K562 (cell line): Measurements from ENCODE around the gene HMBS. TPM values are rescaled to one million over a fixed set of nuclear protein-coding genes. Genes with fewer than 3 reads are reported as not detected.
A peak's percentile ranks its signal among the peaks of the same experiment; 100 is the strongest.

Source experiments
- ATAC-seq: fragments of 200-7000 bp; cut with Tn5 transposase; 3 replicates; pipeline ENCODE4 v1.9.1; 2020; ENCODE audit warnings: moderate library complexity
- BruUV-seq: library from RNA; stranded (reverse); fragments of 400-500 nt; replicated peaks from 2 replicates; lab custom pipeline; 2021; lab: Mats Ljungman, UMichigan
- CTCF ChIA-PET: fragments of 300-600 bp; formaldehyde crosslinking; extraction: SDS; loops from one replicate; lab custom pipeline; 2021; ENCODE audit warnings: low intra/inter-chr PET ratio; lab: Yijun Ruan, JAX
- POLR2A ChIA-PET: fragments of 300-600, 350-650 bp; sonication (Branson Sonifier 250); formaldehyde crosslinking; extraction: SDS; loops from one replicate; lab custom pipeline; 2021; ENCODE audit warnings: antibody characterized with exemption, inconsistent platforms; lab: Yijun Ruan, JAX
- DNase-seq, 4 experiments: peaks; one replicate each; pipeline versions ENCODE4 v3.0.0 to v3.0.0-alpha.2; 2011 to 2018; ENCODE audit warnings: low spot score in 3 of 4, mixed read lengths in 3 of 4; ENCODE audit errors: extremely low read depth in 1 of 4
- FAIRE-seq: peaks from 2 replicates; lab custom pipeline; 2011; peaks lifted over from hg19 to GRCh38; lab: Jason Lieb, UNC
- H2AFZ ChIP-seq: 2 replicates; pipeline ENCODE4 v1.6.0; 2011; ENCODE audit warnings: low read depth, low read length, control low read depth, inconsistent platforms
- H3K27ac ChIP-seq: fragments of 200-600 bp; 3 replicates; pipeline ENCODE4 v1.8.0; 2011; ENCODE audit warnings: low read depth, mild to moderate bottlenecking, control low read depth, inconsistent platforms, low read length, moderate library complexity, mixed read lengths; ENCODE audit errors: extremely low read depth
- H3K27me3 ChIP-seq, 2 experiments: fragments of 300-600 bp in 1 of 2; 2 replicates in 1 of 2; 3 replicates in 1 of 2; pipeline versions ENCODE4 v1.6.0 to v1.8.0; 2011; ENCODE audit warnings: inconsistent platforms in 2 of 2, low read length in 2 of 2, mild to moderate bottlenecking in 1 of 2, mixed read lengths in 1 of 2, moderate library complexity in 1 of 2; ENCODE audit not compliant: control insufficient read depth in 2 of 2, insufficient read depth in 2 of 2
- H3K36me3 ChIP-seq: fragments of 300-600 bp; 3 replicates; pipeline ENCODE4 v1.8.0; 2011; ENCODE audit warnings: mild to moderate bottlenecking, low read length, inconsistent platforms; ENCODE audit not compliant: control insufficient read depth, insufficient read depth
- H3K4me1 ChIP-seq, 2 experiments: fragments of 200-600 bp in 1 of 2; replicated peaks in 1 of 2; 2 replicates in 1 of 2; 3 replicates in 1 of 2; pipeline versions ENCODE4 v1.5.1 to v1.8.0; 2011; ENCODE audit warnings: inconsistent platforms in 2 of 2, low read length in 2 of 2, mild to moderate bottlenecking in 1 of 2, mixed read lengths in 1 of 2, moderate library complexity in 1 of 2; ENCODE audit not compliant: control insufficient read depth in 2 of 2, insufficient read depth in 2 of 2
- H3K4me2 ChIP-seq: 2 replicates; pipeline ENCODE4 v1.6.1; 2011; ENCODE audit warnings: low read length, control low read depth, inconsistent platforms, mixed read lengths; ENCODE audit not compliant: insufficient read depth
- H3K4me3 ChIP-seq: fragments of 200-600 bp; sonication (generic), shearing (Covaris generic); 2 replicates; pipeline ENCODE4 v1.5.1; 2016; ENCODE audit warnings: control low read depth, inconsistent platforms
- H3K79me2 ChIP-seq: fragments of 200-600 bp; 3 replicates; pipeline ENCODE4 v1.8.0; 2011; ENCODE audit warnings: low read length, inconsistent platforms; ENCODE audit not compliant: control insufficient read depth, insufficient read depth
- H3K9ac ChIP-seq, 2 experiments: 2 replicates each; pipeline versions ENCODE4 v1.6.0 to v1.6.1; 2011; ENCODE audit warnings: low read depth in 2 of 2, low read length in 2 of 2, control low read depth in 1 of 2, inconsistent platforms in 1 of 2, mild to moderate bottlenecking in 1 of 2, mixed read lengths in 1 of 2; ENCODE audit not compliant: insufficient read depth in 1 of 2
- H3K9me1 ChIP-seq: one replicate; pipeline ENCODE4 v1.6.0; 2011; ENCODE audit warnings: inconsistent platforms, mild to moderate bottlenecking, low read length, moderate library complexity; ENCODE audit not compliant: control insufficient read depth, insufficient read depth
- H3K9me3 ChIP-seq: replicated peaks from 2 replicates; pipeline ENCODE4 v1.5.1; 2011; ENCODE audit warnings: low read depth, low read length, inconsistent platforms; ENCODE audit not compliant: control insufficient read depth, insufficient read depth
- H4K20me1 ChIP-seq: replicated peaks from 2 replicates; pipeline ENCODE4 v1.6.1; 2011; ENCODE audit warnings: low read length, inconsistent platforms, mixed read lengths; ENCODE audit not compliant: control insufficient read depth, insufficient read depth
- ARID2 ChIP-seq: fragments of 450-650 bp; IDR thresholded peaks from 2 replicates; pipeline ENCODE4 v1.6.1; 2017; ENCODE audit warnings: antibody characterized with exemption, mild to moderate bottlenecking
- CEBPB ChIP-seq: fragments of 450-650 bp; IDR thresholded peaks from 2 replicates; pipeline ENCODE4 v1.6.1; 2016; ENCODE audit warnings: missing genetic modification characterization, missing compliant biosample characterization
- CLOCK ChIP-seq: fragments of 250-450 bp; sonication (Bioruptor Pico); IDR thresholded peaks from 2 replicates; pipeline ENCODE4 v1.4.0; 2020; ENCODE audit warnings: mild to moderate bottlenecking, moderate library complexity, borderline replicate concordance
- FOXO4 ChIP-seq: fragments of 450-650 bp; formaldehyde crosslinking; IDR thresholded peaks from 2 replicates; pipeline ENCODE4 v1.4.0; 2020; ENCODE audit warnings: mild to moderate bottlenecking, moderate library complexity
- HNRNPK ChIP-seq: fragments of 200-400 bp; formaldehyde crosslinking; IDR thresholded peaks from one replicate; pipeline ENCODE4 v1.6.1; 2018; ENCODE audit warnings: mild to moderate bottlenecking, low read depth, low read length; ENCODE audit not compliant: poor library complexity, severe bottlenecking
- HSF4 ChIP-seq: fragments of 250-450 bp; sonication (Bioruptor Pico); IDR thresholded peaks from 2 replicates; pipeline ENCODE4 v2.1.2; 2022; ENCODE audit warnings: mild to moderate bottlenecking, moderate library complexity, borderline replicate concordance
- MTA2 ChIP-seq: fragments of 450-650 bp; IDR thresholded peaks from 2 replicates; pipeline ENCODE4 v1.6.1; 2016; ENCODE audit warnings: low read depth
- PURB ChIP-seq: sonication (generic); formaldehyde crosslinking; IDR thresholded peaks from 2 replicates; pipeline ENCODE4 v1.9.0; 2021; ENCODE audit warnings: low read depth, mild to moderate bottlenecking, missing genetic modification reagents
- TCF7L2 ChIP-seq: fragments of 150-350 bp; IDR thresholded peaks from 2 replicates; pipeline ENCODE4 v1.6.1; 2016; ENCODE audit warnings: low read depth, mild to moderate bottlenecking, low read length, moderate library complexity
- TRIM24 ChIP-seq, 2 experiments: fragments of 450-650 bp; IDR thresholded peaks; 2 replicates each; pipeline ENCODE4 v1.6.1; 2016
- ZBTB11 ChIP-seq, 3 experiments: fragments of 200-800 bp in 1 of 3; fragments of 250-450 bp in 1 of 3; fragments of 450-650 bp in 1 of 3; sonication (Bioruptor Pico) in 1 of 3; sonication (Bioruptor generic) in 1 of 3; formaldehyde crosslinking in 1 of 3; IDR thresholded peaks; 2 replicates each; pipeline versions ENCODE4 v1.6.1 to v1.8.0; 2016 to 2022; ENCODE audit warnings: mild to moderate bottlenecking in 2 of 3, missing genetic modification characterization in 2 of 3, missing compliant biosample characterization in 1 of 3, moderate library complexity in 1 of 3
- ZBTB7A ChIP-seq: IDR thresholded peaks from 2 replicates; pipeline ENCODE4 v1.6.1; 2011; ENCODE audit warnings: low read depth, mild to moderate bottlenecking, low read length, moderate library complexity, borderline replicate concordance; ENCODE audit not compliant: control insufficient read depth
- WGBS: fragments of 100-300 bp; shearing (Covaris generic); methylation state at CpG from one replicate; pipeline ENCODE4 v1.1.6; 2016; ENCODE audit warnings: low coverage, mixed read lengths; ENCODE audit not compliant: insufficient coverage; ENCODE audit errors: missing lambda C conversion rate; 5-methylcytosine and 5-hydroxymethylcytosine counted together
- in situ Hi-C: fragments of 300-500 bp; cut with MboI; formaldehyde crosslinking; loops from 4 replicates; pipeline ENCODE4 v1.15.0; 2018; ENCODE audit warnings: inconsistent platforms, mixed read lengths
- intact Hi-C: fragments of 100-400 bp; cut with micrococcal nuclease; formaldehyde crosslinking; loops from 2 replicates; pipeline ENCODE4 v1.14.2; 2022
- polyA plus RNA-seq, 8 experiments: library from polyadenylated mRNA; depleted of rRNA in 4 of 8; stranded (reverse) in 5 of 8; unstranded in 3 of 8; fragments of >200 nt; fragmentation: Nextera tagmentation in 2 of 8; fragmentation: Illumina TruSeq in 1 of 8; extraction: Ambion mirVana in 2 of 8; extraction: Trizol in 1 of 8; gene quantifications; 2 replicates each; pipeline versions ENCODE4 v1.2.1 to v1.2.3, GENCODE V29; 2011 to 2014; ENCODE audit warnings: inconsistent platforms in 1 of 8, missing spikeins in 1 of 8
- total RNA-seq, 7 experiments: library from RNA; depleted of rRNA in 6 of 7; stranded (reverse); fragments of >200 nt in 6 of 7; fragmentation: Illumina TruSeq in 2 of 7; extraction: Trizol in 2 of 7; gene quantifications; 2 replicates each; pipeline versions ENCODE4 v1.2.1 to v1.2.3, GENCODE V29; 2011 to 2021; ENCODE audit warnings: low replicate concordance in 1 of 7

Gene HMBS
- total and polyA plus RNA-seq, 9 of the 15 experiments (the other 6 are each of a cell fraction or from before 2014, with no cell fraction given): 56.9 to 385 (median 286) TPM

GRCh38 chr11:119084663-119085436 is at the start of gene HMBS (continued):
- peak in 2 of 3 experiments; percentile 52 to 89; a peak in 3 of 6 replicates for TF ChIP-seq ZBTB11 (CRISPR knock-in tag; IDR thresholded peaks at IDR 0.05)
- TF ChIP-seq FOXO4 (CRISPR knock-in tag): no peak
- no peak for TF ChIP-seq MTA2

- no peaks in the 10 kb centered on the region for H3K79me2 ChIP-seq
- no peak overlapping the region for H3K4me2 ChIP-seq
- WGBS: 72% methylated on average over 5 of the region's 5 CpGs
- H3K27me3 ChIP-seq: no peaks in the 10 kb centered on the region
- no peaks in the 10 kb centered on the region for H3K36me3 ChIP-seq
- no peak overlapping the region for H3K9ac ChIP-seq
- FAIRE-seq (no peak), ATAC-seq (no peak), DNase-seq (no peak)
- peak overlapping the region; percentile 88; the same call in 1 of the 2 replicates for H2AFZ ChIP-seq
- no TSS peak for BruUV-seq
- in situ Hi-C loops (no loop called here), intact Hi-C loops (no loop called here)
- no peaks in the 10 kb centered on the region for H4K20me1 ChIP-seq
- H3K9me3 ChIP-seq: no peaks in the 10 kb centered on the region
- no peak overlapping the region for H3K27ac ChIP-seq
- no peak overlapping the region for H3K4me3 ChIP-seq
- H3K9me1 ChIP-seq: no peaks in the 10 kb centered on the region
- CTCF ChIA-PET: no interaction called here
- H3K4me1 ChIP-seq: peaks cover 6% of the 10 kb centered on the region in 2 experiments; a peak in 3 of 5 replicates
- POLR2A ChIA-PET: interaction anchor here (0.8 to 2.0 kb wide), 2 partner anchors 12 to 16 kb away, joined by 3 to 12 read pairs; no protein-coding TSS in a partner anchor
- TF ChIP-seq TRIM24 (IDR thresholded peaks at IDR 0.05) (no peak), ZBTB7A (no peak), HNRNPK (no peak), PURB (CRISPR knock-in tag) (no peak), HSF4 (CRISPR knock-in tag) (no peak), CLOCK (CRISPR knock-in tag) (no peak), TCF7L2 (no peak), CEBPB (tag) (no peak), ARID2 (no peak)
Measured at GRCh38 chr11:119038884-119039283, 45.8 kb upstream of the HMBS start.
